Nephron progenitor cell (in vitro differentiated cells): Measurements from ENCODE around the gene CHMP1B.

Experiments used
- DNase-seq: peaks from one replicate; pipeline ENCODE4 v3.0.0; 2021
- H3K27ac Mint-ChIP-seq: 2 replicates; pipeline ENCODE4 v1.8.0; 2021; ENCODE audit warnings: mild to moderate bottlenecking, moderate library complexity, mixed read lengths
- H3K27me3 Mint-ChIP-seq: 2 replicates; pipeline ENCODE4 v1.8.0; 2021; ENCODE audit warnings: mild to moderate bottlenecking, low read depth, mixed read lengths; ENCODE audit not compliant: poor library complexity
- H3K36me3 Mint-ChIP-seq: 2 replicates; pipeline ENCODE4 v1.8.0; 2021; ENCODE audit warnings: low read depth, mixed read lengths
- H3K4me1 Mint-ChIP-seq: 2 replicates; pipeline ENCODE4 v1.8.0; 2021; ENCODE audit warnings: mixed read lengths
- H3K4me3 Mint-ChIP-seq: 2 replicates; pipeline ENCODE4 v1.8.0; 2021; ENCODE audit warnings: mild to moderate bottlenecking, moderate library complexity, mixed read lengths
- H3K9me3 Mint-ChIP-seq: 2 replicates; pipeline ENCODE4 v1.8.0; 2021; ENCODE audit warnings: mild to moderate bottlenecking, moderate library complexity, mixed read lengths
- TF ChIP-seq, protein P1 (sequence below): fragments of 200-600 bp; sonication (generic); IDR thresholded peaks from 2 replicates; pipeline ENCODE4 v1.5.0; 2021; ENCODE audit warnings: antibody characterized with exemption

CHMP1B gene

DNA sequence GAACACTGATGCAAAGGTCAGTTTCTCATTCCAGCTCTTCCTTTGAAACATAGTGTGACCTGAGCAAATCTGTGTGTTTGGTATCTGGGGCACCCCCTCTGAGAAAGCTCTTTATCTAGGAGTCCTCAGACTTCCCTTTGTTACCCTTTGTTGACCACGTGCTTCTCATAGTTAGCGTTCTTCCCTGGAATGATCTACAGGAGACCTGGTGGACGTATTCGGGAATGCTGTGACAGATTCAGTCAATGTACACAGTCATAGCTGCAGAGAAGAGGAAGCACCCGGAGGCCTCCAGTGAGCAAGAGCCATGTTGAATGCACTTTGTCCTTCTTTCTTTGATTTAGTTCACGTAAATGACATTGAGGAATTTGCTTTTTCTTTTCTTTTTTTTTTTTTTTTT, 10.7 kb upstream of the CHMP1B start:
- H3K36me3 Mint-ChIP-seq = no peaks in the 10 kb centered on the region
- H3K27ac Mint-ChIP-seq = peak overlapping the region; percentile 53
- H3K9me3 Mint-ChIP-seq = no peaks in the 10 kb centered on the region
- DNase-seq = no peak
- TF ChIP-seq, protein P1, sequence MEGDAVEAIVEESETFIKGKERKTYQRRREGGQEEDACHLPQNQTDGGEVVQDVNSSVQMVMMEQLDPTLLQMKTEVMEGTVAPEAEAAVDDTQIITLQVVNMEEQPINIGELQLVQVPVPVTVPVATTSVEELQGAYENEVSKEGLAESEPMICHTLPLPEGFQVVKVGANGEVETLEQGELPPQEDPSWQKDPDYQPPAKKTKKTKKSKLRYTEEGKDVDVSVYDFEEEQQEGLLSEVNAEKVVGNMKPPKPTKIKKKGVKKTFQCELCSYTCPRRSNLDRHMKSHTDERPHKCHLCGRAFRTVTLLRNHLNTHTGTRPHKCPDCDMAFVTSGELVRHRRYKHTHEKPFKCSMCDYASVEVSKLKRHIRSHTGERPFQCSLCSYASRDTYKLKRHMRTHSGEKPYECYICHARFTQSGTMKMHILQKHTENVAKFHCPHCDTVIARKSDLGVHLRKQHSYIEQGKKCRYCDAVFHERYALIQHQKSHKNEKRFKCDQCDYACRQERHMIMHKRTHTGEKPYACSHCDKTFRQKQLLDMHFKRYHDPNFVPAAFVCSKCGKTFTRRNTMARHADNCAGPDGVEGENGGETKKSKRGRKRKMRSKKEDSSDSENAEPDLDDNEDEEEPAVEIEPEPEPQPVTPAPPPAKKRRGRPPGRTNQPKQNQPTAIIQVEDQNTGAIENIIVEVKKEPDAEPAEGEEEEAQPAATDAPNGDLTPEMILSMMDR = no peak
- peaks cover 6% of the 10 kb centered on the region for H3K4me1 Mint-ChIP-seq
- no peak overlapping the region for H3K4me3 Mint-ChIP-seq
- H3K27me3 Mint-ChIP-seq = no peaks in the 10 kb centered on the region

DNA sequence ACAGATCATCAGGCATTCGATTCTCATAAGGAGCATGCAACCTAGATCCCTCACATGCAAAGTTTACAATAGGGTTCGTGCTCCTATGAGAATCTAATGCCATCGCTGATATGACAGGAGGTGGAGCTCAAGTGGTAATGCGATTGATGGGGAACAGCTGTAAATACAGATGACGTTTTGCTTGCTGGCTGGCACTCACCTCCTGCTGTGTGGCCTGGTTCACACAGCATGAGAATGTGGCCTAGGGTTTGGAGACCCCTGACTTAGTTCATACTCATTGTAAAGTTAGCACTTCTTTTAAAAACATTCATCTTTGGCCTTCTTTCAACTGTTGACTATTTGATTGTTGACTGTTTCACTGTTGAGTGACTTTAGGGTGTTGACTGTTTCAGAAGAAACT, 8.7 kb upstream of the CHMP1B start:
- Mint-ChIP-seq H3K27me3 (no peaks in the 10 kb centered on the region), H3K9me3 (no peaks in the 10 kb centered on the region), H3K4me3 (no peak overlapping the region), H3K4me1 (peaks cover 6% of the 10 kb centered on the region), H3K27ac (no peak overlapping the region), H3K36me3 (no peaks in the 10 kb centered on the region)
- TF ChIP-seq, protein P1 = no peak
- DNase-seq = no peak

DNA sequence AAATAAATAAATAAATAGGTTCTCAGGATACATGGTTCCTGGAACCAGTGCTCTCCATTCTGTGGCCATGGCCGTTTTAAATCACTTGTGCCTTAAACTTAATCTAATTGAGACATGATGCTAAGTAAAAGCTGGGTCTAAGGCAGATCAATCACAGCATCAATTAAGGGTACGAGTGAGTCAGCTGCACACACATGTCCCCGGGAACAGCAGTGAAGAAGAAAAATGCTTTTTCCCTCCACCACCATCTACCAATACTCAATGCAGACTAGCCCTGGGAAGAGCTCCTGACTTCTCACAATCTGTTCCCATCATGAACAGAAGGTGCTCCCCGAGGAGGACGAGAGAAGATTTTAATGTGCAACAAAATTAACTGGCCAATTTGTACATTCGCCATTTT, 6.8 kb upstream of the CHMP1B start:
- no peaks in the 10 kb centered on the region for H3K36me3 Mint-ChIP-seq
- peaks cover 9% of the 10 kb centered on the region for H3K4me1 Mint-ChIP-seq
- no peak overlapping the region for H3K27ac Mint-ChIP-seq
- no peaks in the 10 kb centered on the region for H3K9me3 Mint-ChIP-seq
- H3K27me3 Mint-ChIP-seq = no peaks in the 10 kb centered on the region
- TF ChIP-seq, protein P1 = no peak
- H3K4me3 Mint-ChIP-seq = no peak overlapping the region
- no peak for DNase-seq

DNA sequence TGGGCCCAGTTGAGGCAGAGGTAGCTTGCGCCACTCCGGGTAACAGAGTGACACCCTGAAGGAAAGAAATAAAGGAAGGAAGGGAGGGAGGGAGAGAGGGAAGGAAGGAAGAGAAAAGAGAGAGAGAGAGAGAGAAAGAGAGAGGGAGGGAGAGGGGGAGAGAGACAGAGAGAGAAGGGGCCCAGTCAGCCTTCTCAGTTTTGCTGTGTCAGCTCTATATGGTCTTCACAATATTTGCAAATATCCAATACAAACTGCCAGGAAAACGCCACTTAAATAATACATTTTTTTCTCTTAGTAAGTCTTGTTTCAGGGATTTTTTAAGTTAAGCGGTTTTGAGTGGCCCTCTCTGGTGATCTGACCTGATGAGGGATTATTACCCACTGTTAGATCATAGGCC, 5.6 kb upstream of the CHMP1B start:
- H3K27ac Mint-ChIP-seq = no peak overlapping the region
- H3K36me3 Mint-ChIP-seq = no peaks in the 10 kb centered on the region
- no peaks in the 10 kb centered on the region for H3K9me3 Mint-ChIP-seq
- no peak for DNase-seq
- peaks cover 17% of the 10 kb centered on the region for H3K4me1 Mint-ChIP-seq
- no peaks in the 10 kb centered on the region for H3K27me3 Mint-ChIP-seq
- no peak overlapping the region for H3K4me3 Mint-ChIP-seq
- TF ChIP-seq, protein P1 = no peak

DNA sequence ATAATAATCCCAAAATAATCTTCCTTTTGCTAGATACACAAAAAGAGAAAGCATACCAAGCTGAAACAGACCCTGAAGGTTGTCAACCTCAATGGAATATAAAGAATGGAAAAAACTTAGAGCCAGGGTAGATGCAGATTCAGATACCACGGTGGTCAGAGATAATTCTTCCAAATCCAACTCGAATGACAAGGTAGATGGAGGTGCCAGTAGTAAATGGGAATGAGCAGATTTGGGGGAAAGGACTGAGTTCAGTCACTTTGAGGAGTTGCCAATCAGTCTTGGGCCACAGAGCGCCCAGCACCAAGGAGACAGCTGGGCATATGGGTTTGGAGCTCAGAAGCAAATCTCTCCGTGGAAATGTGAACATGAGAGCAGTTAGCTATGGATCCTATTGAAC, 3.4 kb upstream of the CHMP1B start:
- Mint-ChIP-seq H3K36me3 (no peaks in the 10 kb centered on the region), H3K27me3 (peaks cover 4% of the 10 kb centered on the region), H3K4me1 (peaks cover 32% of the 10 kb centered on the region), H3K4me3 (no peak overlapping the region), H3K9me3 (no peaks in the 10 kb centered on the region), H3K27ac (no peak overlapping the region)
- TF ChIP-seq, protein P1 = no peak
- DNase-seq = no peak

DNA sequence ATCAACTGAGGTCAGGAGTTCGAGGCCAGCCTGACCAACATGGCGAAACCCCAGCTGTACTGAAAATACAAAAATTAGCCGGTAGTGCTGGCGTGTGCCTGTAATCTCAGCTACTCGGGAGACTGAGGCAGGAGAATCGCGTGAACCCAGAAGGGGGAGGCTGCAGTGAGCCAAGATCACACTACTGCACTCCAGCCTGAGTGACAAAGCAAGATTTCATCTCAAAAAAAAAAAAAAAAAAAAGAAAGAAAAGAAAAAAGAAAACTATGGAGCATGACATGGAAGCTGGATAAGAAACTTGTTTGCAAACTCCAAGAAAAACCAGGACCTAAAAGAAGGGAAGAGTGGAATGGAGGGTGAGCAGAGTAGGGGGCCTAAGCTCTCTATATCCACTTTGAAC, 1.9 kb upstream of the CHMP1B start:
- no peaks in the 10 kb centered on the region for H3K36me3 Mint-ChIP-seq

More for the DNA sequence above, 1.9 kb upstream of the CHMP1B start:
- no peak for DNase-seq
- Mint-ChIP-seq H3K4me1 (peaks cover 42% of the 10 kb centered on the region), H3K27me3 (peaks cover 4% of the 10 kb centered on the region), H3K27ac (peak overlapping the region; percentile 94), H3K4me3 (peak overlapping the region; percentile 65), H3K9me3 (no peaks in the 10 kb centered on the region)
- TF ChIP-seq, protein P1 = no peak
